Mucosa of stomach (tissue), 1 donor: Measurements from ENCODE around the gene CHTF8.

Source experiments
- H3K27me3 ChIP-seq: one replicate; pipeline ENCODE4 v1.7.0; 2013; ENCODE audit warnings: mild to moderate bottlenecking, low read length; ENCODE audit not compliant: control insufficient read depth, insufficient read depth
- H3K36me3 ChIP-seq: one replicate; pipeline ENCODE4 v1.7.0; 2013; ENCODE audit warnings: low read length; ENCODE audit not compliant: control insufficient read depth, insufficient read depth
- H3K4me1 ChIP-seq: one replicate; pipeline ENCODE4 v1.7.0; 2013; ENCODE audit warnings: mild to moderate bottlenecking, low read length; ENCODE audit not compliant: control insufficient read depth, insufficient read depth
- H3K4me3 ChIP-seq: one replicate; pipeline ENCODE4 v1.7.0; 2013; ENCODE audit warnings: low read length
- H3K9ac ChIP-seq: one replicate; pipeline ENCODE4 v1.7.0; 2013; ENCODE audit warnings: mild to moderate bottlenecking, low read length, moderate library complexity
- H3K9me3 ChIP-seq: one replicate; pipeline ENCODE4 v1.7.0; 2013; ENCODE audit warnings: mild to moderate bottlenecking, low read length, moderate library complexity; ENCODE audit not compliant: control insufficient read depth
- donor health status: Pancreatic carcinoma.

Gene CHTF8

DNA sequence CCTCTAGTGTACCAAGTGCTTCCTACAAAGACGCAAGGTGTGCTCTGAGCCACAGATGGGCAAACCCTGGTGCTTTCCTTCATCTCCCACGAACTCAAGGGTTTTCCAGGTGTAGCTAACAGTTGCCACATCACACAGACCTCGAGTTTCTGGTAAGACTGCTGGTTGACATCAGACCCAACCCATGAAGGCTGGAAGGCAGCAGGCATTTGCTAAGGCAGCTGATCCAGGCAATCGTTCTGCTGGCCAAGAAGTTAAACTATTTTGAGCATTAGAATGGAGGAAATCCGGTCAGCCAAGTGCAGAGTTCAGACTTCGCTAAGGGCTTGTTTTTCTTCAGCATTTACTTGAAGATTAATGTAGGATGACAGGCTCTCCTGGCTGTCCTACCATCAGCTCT, 15.5 kb downstream of the CHTF8 start:
- H3K9ac ChIP-seq: no peak overlapping the region
- no peak overlapping the region for H3K4me3 ChIP-seq
- H3K9me3 ChIP-seq: no peaks in the 10 kb centered on the region
- no peaks in the 10 kb centered on the region for H3K27me3 ChIP-seq
- H3K4me1 ChIP-seq: peaks cover 7% of the 10 kb centered on the region
- H3K36me3 ChIP-seq: peaks cover 6% of the 10 kb centered on the region

DNA sequence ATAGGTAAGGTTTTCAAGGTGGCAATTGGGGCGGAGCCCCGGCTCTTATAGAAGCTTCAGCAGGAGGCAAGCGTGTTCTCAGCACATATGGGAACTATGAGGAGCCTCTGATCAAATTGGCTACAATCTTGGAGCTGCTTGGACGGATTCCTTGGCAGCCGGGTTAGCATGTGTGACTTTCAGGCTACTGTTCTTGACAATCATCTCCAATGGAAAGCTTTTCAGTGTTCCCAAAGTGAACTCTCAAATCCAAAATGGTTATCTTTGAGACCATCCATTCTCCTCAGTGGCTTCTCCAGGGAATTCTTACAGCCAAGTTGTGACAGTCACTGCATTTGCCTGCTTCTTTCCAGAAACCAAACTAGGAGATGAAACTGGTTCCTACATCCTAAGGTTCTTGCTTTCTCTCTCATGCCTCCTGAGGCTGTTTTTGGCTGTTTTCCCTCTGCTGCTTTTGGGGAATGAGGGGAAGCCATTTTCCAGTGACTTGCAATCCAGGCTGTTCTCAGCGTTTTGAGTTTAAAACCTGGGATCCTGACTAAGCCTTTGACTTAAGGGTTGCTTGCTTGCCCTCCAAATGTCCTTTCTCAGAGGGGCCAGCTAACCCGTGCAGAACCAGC, 16.0 kb downstream of the CHTF8 start:
- Histone ChIP-seq H3K4me3 (no peak overlapping the region), H3K27me3 (no peaks in the 10 kb centered on the region), H3K9me3 (no peaks in the 10 kb centered on the region), H3K9ac (no peak overlapping the region), H3K36me3 (peaks cover 6% of the 10 kb centered on the region), H3K4me1 (peaks cover 7% of the 10 kb centered on the region)

DNA sequence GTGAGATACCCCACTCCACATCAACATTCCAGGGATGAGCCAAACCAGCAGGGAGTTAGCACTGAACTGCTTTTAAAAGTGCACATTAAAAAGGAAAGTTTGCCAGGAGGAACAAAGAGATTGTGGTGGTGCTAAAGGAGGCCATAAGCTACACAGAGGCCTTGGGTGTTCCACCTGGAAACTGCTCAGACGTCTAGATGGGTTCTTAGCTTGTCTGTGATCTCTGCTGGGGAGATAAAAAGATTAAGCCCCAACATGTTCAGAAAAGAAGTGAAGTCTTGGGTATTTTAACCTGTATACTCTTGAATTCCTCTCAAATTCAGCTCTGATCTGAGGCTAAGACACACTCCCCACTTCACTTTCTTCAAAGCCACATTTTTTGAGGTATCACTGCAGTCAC, 16.6 kb downstream of the CHTF8 start:
- no peaks in the 10 kb centered on the region for H3K9me3 ChIP-seq
- no peak overlapping the region for H3K4me3 ChIP-seq
- H3K4me1 ChIP-seq: peaks cover 7% of the 10 kb centered on the region
- no peaks in the 10 kb centered on the region for H3K27me3 ChIP-seq
- no peak overlapping the region for H3K9ac ChIP-seq
- peaks cover 3% of the 10 kb centered on the region for H3K36me3 ChIP-seq

DNA sequence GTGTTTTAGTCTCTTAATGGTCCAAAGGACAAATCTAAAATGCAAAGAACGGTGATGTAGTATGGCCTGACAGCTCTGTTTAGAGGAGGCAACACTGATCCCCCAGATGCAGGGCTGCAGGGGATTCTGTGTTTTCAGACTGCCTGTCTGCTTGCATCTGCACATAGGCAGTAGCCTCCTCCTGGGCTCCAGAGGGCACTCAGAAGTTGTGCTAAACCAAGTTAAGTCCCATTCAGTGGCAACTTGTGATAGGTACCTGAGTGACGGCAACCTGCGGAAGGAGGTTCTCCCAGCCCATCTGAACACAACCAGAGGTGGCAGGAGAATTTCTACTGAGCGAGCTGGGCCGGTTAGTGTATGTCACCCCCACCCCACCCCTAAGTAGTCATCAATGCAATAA, 17.0 kb downstream of the CHTF8 start:
- H3K9ac ChIP-seq: no peak overlapping the region
- no peaks in the 10 kb centered on the region for H3K27me3 ChIP-seq
- H3K36me3 ChIP-seq: no peaks in the 10 kb centered on the region
- H3K9me3 ChIP-seq: no peaks in the 10 kb centered on the region
- H3K4me3 ChIP-seq: no peak overlapping the region
- peaks cover 7% of the 10 kb centered on the region for H3K4me1 ChIP-seq

DNA sequence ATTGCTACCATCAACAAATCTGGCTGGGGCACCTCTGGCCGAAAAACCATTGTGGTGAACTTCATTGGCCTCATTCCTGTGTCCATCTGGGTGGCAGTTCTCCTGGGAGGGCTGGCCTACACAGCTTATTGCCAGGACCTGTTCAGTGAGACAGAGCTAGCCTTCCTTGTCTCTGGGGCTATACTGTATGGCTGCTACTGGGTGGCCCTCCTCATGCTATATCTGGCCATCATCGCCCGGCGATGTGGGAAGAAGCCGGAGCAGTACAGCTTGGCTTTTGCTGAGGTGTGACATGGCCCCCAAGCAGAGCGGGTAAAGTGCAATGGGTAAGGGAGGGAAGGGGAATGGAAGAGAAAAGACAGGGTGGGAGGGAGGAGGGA, 17.4 kb downstream of the CHTF8 start:
- Histone ChIP-seq H3K9me3 (no peaks in the 10 kb centered on the region), H3K4me3 (no peak overlapping the region), H3K27me3 (no peaks in the 10 kb centered on the region), H3K36me3 (no peaks in the 10 kb centered on the region), H3K4me1 (peaks cover 7% of the 10 kb centered on the region), H3K9ac (no peak overlapping the region)

DNA sequence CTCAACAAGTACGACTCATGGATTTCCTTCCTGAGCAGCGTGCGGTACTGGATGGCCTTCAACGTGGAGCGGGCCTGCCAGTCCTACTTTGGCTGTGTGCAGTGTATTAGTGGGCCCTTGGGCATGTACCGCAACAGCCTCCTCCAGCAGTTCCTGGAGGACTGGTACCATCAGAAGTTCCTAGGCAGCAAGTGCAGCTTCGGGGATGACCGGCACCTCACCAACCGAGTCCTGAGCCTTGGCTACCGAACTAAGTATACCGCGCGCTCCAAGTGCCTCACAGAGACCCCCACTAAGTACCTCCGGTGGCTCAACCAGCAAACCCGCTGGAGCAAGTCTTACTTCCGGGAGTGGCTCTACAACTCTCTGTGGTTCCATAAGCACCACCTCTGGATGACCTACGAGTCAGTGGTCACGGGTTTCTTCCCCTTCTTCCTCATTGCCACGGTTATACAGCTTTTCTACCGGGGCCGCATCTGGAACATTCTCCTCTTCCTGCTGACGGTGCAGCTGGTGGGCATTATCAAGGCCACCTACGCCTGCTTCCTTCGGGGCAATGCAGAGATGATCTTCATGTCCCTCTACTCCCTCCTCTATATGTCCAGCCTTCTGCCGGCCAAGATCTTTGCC, 17.9 kb downstream of the CHTF8 start:
- no peaks in the 10 kb centered on the region for H3K36me3 ChIP-seq
- H3K9me3 ChIP-seq: no peaks in the 10 kb centered on the region
- no peaks in the 10 kb centered on the region for H3K27me3 ChIP-seq
- peaks cover 7% of the 10 kb centered on the region for H3K4me1 ChIP-seq
- H3K9ac ChIP-seq: no peak overlapping the region
- H3K4me3 ChIP-seq: no peak overlapping the region

DNA sequence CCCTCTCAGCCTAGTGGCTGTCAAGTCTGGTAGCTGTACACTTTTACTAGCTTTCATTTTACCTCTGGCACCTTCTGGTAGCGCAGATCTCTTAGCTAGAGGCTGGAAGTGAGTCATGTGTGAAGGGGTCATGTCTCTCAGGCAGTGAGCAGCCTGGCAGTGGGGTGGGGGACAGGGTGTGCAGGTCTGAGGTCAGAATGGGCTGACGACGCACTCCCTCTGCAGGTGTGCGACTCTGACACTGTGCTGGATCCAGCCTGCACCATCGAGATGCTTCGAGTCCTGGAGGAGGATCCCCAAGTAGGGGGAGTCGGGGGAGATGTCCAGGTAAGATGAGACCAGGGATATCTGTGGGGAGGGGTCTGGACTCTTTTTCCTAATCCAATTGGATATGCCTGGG, 19.2 kb downstream of the CHTF8 start:
- Histone ChIP-seq H3K36me3 (no peaks in the 10 kb centered on the region), H3K27me3 (peaks cover 8% of the 10 kb centered on the region), H3K4me1 (peaks cover 9% of the 10 kb centered on the region), H3K9ac (no peak overlapping the region), H3K4me3 (no peak overlapping the region), H3K9me3 (no peaks in the 10 kb centered on the region)

DNA sequence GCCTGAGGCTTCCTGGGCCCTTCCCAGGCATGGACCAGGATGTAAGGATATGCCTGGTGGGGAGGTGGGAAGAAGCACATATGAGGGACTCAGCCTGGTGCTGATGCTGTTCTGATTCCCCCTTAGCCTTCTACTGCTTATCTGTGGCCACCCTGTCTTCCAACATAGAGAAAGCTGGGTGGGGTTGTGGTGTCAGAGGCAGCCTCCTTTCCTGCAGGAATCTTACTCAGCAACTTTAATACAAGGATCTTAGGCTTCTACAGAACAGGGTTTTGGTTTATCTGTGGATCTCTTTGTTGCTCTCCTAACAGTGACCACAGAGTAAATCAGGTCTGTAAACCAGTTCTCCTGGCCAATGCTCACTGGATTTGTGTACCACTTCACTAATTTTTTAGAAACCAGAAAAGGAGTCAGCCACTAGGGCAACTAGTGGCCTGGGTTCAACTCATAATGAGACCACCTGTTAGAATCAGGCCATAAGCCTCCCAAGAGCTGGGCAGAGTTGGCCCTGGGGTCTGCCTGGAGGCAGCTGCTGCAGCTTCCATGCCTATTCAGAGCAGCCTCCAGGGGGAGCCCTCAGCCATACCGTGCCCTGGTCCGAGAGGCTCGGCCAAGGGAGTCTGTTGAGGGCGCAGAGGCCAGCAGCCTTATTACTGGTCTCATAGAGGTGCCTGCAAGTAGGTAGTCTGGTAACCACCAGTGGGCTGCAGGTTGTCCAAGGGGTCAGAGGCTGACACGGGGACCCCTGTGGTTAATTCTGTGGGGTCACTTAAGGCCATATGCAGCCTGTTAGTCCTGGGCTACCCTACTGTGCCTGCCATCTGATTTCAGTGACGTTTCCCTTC, 19.9 kb downstream of the CHTF8 start:
- Histone ChIP-seq H3K27me3 (peaks cover 15% of the 10 kb centered on the region), H3K36me3 (no peaks in the 10 kb centered on the region), H3K4me3 (no peak overlapping the region), H3K9ac (no peak overlapping the region), H3K4me1 (peaks cover 16% of the 10 kb centered on the region), H3K9me3 (no peaks in the 10 kb centered on the region)

DNA sequence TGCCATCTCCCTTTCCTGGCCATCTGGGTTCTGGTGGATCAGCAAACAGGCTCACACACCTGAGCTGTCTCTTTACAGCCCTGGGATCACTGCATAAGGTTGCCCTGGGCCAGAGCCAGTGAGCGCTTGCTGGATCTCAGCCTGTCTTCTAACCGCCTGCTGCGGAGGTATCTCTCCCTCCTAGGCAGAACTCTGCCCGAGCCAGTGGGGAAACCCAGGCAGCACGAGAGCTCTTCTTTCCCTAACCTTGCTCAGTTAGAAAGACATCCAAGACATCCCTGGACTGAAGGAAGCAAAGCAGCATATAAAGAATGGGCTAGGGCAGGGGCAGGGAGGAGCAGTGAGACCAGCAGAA, 20.5 kb downstream of the CHTF8 start:
- no peak overlapping the region for H3K4me3 ChIP-seq
- H3K27me3 ChIP-seq: peaks cover 21% of the 10 kb centered on the region
- no peak overlapping the region for H3K9ac ChIP-seq
- H3K36me3 ChIP-seq: no peaks in the 10 kb centered on the region
- peaks cover 23% of the 10 kb centered on the region for H3K4me1 ChIP-seq
- no peaks in the 10 kb centered on the region for H3K9me3 ChIP-seq

DNA sequence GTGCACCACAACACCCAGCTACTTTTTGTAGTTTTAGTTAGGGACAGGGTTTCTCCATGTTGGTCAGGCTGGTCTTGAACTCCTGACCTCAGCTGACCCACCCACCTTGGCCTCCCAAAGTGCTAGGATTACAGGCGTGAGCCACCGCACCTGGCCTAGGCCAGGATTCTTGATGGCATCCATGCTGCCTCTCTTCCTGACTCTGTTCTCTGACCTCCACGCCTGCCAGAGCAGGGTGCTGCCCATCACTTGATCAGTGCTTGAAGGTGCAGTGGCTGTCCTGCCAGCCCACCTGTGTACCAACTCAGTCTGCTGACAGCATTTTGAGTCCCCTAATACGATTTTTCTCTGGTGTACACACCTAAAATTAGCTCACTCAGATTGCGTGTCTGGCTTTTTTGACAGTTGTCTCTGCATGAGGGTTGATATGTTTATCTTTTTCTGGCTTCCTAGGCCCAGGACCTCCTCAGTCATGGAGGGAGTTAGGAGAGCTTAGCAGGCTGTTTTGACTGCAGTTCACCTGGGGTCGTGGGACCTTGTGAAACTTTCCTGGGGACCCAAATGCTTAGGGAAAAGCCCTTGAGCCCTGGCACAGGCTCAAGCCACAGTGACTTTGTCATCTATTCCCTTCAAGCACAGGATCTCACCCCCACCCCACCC, 21.0 kb downstream of the CHTF8 start:
- Histone ChIP-seq H3K4me3 (no peak overlapping the region), H3K9ac (no peak overlapping the region), H3K4me1 (peaks cover 27% of the 10 kb centered on the region), H3K27me3 (peaks cover 25% of the 10 kb centered on the region), H3K9me3 (no peaks in the 10 kb centered on the region), H3K36me3 (no peaks in the 10 kb centered on the region)

DNA sequence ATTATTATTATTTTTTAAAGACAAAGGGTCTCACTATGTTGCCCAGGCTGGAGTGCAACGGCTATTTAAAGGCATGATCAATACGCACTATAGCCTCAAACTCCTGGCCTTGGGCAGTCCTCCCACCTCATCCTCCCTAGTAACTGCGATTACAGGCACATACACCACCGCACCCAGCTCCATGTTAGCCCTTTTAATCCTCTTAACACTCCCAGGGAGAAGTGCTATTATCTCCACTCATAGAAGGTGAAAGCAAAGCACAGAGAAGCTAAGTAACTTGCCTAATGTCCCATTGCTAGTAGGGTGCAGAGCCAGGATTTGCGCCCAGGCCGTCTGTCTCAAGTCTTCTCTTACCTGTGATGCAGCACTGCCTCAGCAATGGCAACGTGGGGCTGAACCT, 22.0 kb downstream of the CHTF8 start:
- H3K9me3 ChIP-seq: no peaks in the 10 kb centered on the region
- H3K36me3 ChIP-seq: no peaks in the 10 kb centered on the region
- no peak overlapping the region for H3K4me3 ChIP-seq

More for the DNA sequence above, 22.0 kb downstream of the CHTF8 start:
- Histone ChIP-seq H3K27me3 (peaks cover 25% of the 10 kb centered on the region), H3K4me1 (peaks cover 31% of the 10 kb centered on the region), H3K9ac (no peak overlapping the region)
